NCI-H2227 (cell line): ENCODE data around the gene ZNF672.
"Not testable (repeated sequence)": the region's sequence is repeated elsewhere in the genome, so short reads cannot be mapped to it uniquely, and the experiment has no call there.

Experiments
- DNase-seq: peaks from one replicate; lab custom pipeline; 2025; ENCODE audit not compliant: unreplicated experiment; lab: John Stamatoyannopoulos, UW

ZNF672 gene

GRCh38 chr1:248812736-248813425 is 25.1 kb upstream of the ZNF672 start:
- DNase-seq: no peak

- no peak for DNase-seq
Measured at GRCh38 chr1:248813546-248813945, 24.5 kb upstream of the ZNF672 start.

GRCh38 chr1:248814351-248814750 is 23.7 kb upstream of the ZNF672 start:
- DNase-seq: no peak

GRCh38 chr1:248815407-248816034 is 22.5 kb upstream of the ZNF672 start:
- no peak for DNase-seq

GRCh38 chr1:248816042-248816851 is 21.8 kb upstream of the ZNF672 start:
- DNase-seq: no peak

- no peak for DNase-seq
Measured at GRCh38 chr1:248817065-248817464, 21.0 kb upstream of the ZNF672 start.

GRCh38 chr1:248818505-248819374 is 19.3 kb upstream of the ZNF672 start:
- no peak for DNase-seq

GRCh38 chr1:248820041-248820585 is 17.9 kb upstream of the ZNF672 start:
- no peak for DNase-seq

GRCh38 chr1:248821101-248821500 is 16.9 kb upstream of the ZNF672 start:
- DNase-seq: no peak

- DNase-seq: no peak
Measured at GRCh38 chr1:248821641-248822040, 16.4 kb upstream of the ZNF672 start.

GRCh38 chr1:248822148-248823032 is 15.6 kb upstream of the ZNF672 start:
- no peak for DNase-seq

GRCh38 chr1:248823517-248824001 is 14.5 kb upstream of the ZNF672 start:
- DNase-seq: no peak

- DNase-seq: no peak
Measured at GRCh38 chr1:248824301-248824700, 13.7 kb upstream of the ZNF672 start.

GRCh38 chr1:248824701-248825100 is 13.3 kb upstream of the ZNF672 start:
- DNase-seq: no peak

- DNase-seq: no peak
Measured at GRCh38 chr1:248825136-248825535, 12.9 kb upstream of the ZNF672 start.

GRCh38 chr1:248825573-248825908 is 12.5 kb upstream of the ZNF672 start:
- DNase-seq: no peak

GRCh38 chr1:248825909-248826760 is 11.9 kb upstream of the ZNF672 start, which contains the start of gene SH3BP5L:
SH3BP5L (minus strand) TSS chr1:248825915; CDS start chr1:248824935, 980 bp downstream.
- peak; percentile 94 for DNase-seq

- DNase-seq: no peak
Measured at GRCh38 chr1:248828845-248829244, 9.2 kb upstream of the ZNF672 start.

- not testable (repeated sequence) for DNase-seq
Measured at GRCh38 chr1:248830718-248831017, 7.4 kb upstream of the ZNF672 start.
